ENCODE measurements around the gene LPP. TPM values are rescaled to one million over a fixed set of nuclear protein-coding genes. Genes with fewer than 3 reads are reported as not detected.

LPP gene
- total and polyA plus RNA-seq, 8 donors = 8.0 to 885 (median 305) TPM

DNA sequence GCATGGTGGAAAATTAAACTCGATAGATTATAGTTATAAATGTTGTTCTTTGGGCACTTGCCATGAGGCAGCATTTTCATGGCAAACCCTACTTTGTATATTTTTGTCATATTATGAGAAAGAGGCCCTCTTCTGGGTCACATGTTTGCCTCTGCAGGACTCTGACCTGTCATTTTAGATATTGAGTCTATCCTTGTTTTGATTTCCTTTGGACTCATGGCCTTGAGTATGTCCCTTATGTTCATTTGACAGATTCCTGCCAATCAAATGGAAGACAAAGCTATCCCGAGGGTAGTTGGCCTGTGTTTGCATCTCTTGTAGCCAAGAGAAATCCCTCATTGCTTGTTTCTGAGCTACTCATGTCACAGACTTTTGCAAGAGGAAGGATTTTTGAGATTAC is 226.3 kb downstream of the LPP start:
- intact Hi-C loops (cut with DNase I; ENCODE audit: low total_unique reads) = no loop called here
- TF ChIP-seq POLR2AphosphoS5 (IDR thresholded peaks at IDR 0.05) (no peak), EP300 (IDR thresholded peaks at IDR 0.05) (no peak), POLR2A (IDR thresholded peaks at IDR 0.05) (no peak)
- TF ChIP-seq, protein P1, sequence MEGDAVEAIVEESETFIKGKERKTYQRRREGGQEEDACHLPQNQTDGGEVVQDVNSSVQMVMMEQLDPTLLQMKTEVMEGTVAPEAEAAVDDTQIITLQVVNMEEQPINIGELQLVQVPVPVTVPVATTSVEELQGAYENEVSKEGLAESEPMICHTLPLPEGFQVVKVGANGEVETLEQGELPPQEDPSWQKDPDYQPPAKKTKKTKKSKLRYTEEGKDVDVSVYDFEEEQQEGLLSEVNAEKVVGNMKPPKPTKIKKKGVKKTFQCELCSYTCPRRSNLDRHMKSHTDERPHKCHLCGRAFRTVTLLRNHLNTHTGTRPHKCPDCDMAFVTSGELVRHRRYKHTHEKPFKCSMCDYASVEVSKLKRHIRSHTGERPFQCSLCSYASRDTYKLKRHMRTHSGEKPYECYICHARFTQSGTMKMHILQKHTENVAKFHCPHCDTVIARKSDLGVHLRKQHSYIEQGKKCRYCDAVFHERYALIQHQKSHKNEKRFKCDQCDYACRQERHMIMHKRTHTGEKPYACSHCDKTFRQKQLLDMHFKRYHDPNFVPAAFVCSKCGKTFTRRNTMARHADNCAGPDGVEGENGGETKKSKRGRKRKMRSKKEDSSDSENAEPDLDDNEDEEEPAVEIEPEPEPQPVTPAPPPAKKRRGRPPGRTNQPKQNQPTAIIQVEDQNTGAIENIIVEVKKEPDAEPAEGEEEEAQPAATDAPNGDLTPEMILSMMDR (IDR thresholded peaks at IDR 0.05) = no peak
- Histone ChIP-seq H3K9me3 (no peaks in the 10 kb centered on the region), H3K27ac (no peak overlapping the region), H3K27me3 (no peaks in the 10 kb centered on the region), H3K4me3 (no peak overlapping the region), H3K4me1 (peaks cover under 1 to 36% (median 18%) of the 10 kb centered on the region in 4 donors), H3K36me3 (no peaks in the 10 kb centered on the region)
- no peak for DNase-seq
- WGBS, 5 donors = 66 to 82% (median 75%) methylated on average over 2 of the region's 2 CpGs

DNA sequence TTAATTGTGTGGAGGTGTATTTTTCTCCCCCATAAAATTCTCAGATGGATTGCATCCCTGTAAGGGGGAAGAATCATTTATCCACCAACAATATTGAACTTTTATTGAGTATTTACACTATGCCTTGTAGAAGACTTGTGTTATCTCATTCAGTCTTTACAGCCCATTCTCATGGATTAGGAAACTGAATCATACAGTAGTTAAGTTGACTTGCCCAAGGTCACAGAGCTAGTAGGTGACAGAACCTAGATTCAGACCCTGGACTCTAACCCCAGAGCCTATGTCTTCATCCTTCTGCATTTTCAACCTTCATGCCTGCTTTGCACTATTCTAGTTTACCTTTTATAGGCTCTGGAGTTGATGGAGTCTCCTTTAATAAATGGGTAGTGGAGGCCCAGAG is 226.8 kb downstream of the LPP start:
- Histone ChIP-seq H3K9me3 (no peaks in the 10 kb centered on the region), H3K27me3 (no peaks in the 10 kb centered on the region), H3K27ac (no peak overlapping the region), H3K36me3 (no peaks in the 10 kb centered on the region), H3K4me1 (peaks cover 5 to 40% (median 21%) of the 10 kb centered on the region in 4 donors), H3K4me3 (no peak overlapping the region)
- TF ChIP-seq, protein P1 (IDR thresholded peaks at IDR 0.05) = no peak
- TF ChIP-seq EP300 (IDR thresholded peaks at IDR 0.05) = no peak
- TF ChIP-seq POLR2A (IDR thresholded peaks at IDR 0.05) = no peak
- no peak for TF ChIP-seq POLR2AphosphoS5 (IDR thresholded peaks at IDR 0.05)
- intact Hi-C loops (cut with DNase I; ENCODE audit: low total_unique reads) = no loop called here
- no peak for DNase-seq

DNA sequence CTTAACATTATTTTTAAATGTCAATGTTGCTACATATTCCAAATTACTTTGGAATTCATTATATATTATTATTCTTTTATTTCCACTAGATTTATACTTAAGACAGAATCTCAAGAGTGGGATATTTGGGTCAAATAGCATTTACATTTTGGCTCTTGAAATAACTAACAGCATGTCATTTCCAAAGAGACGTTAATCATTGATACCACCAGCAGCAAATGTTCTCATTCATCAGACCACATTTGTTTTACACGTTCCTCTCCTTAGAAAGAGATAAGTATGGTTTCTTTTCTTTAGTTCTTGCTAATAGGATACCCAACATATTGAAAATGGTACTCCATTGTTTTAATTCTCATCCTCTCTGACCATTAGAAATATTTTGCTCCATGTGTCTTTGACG is 229.8 kb downstream of the LPP start:
- H3K27me3 ChIP-seq = no peaks in the 10 kb centered on the region
- H3K9me3 ChIP-seq = no peaks in the 10 kb centered on the region
- TF ChIP-seq POLR2A (IDR thresholded peaks at IDR 0.05) (no peak), EP300 (IDR thresholded peaks at IDR 0.05) (no peak), POLR2AphosphoS5 (IDR thresholded peaks at IDR 0.05) (no peak)
- TF ChIP-seq, protein P1 (IDR thresholded peaks at IDR 0.05) = no peak
- H3K4me1 ChIP-seq = peaks cover 7 to 50% (median 25%) of the 10 kb centered on the region in 4 donors
- H3K27ac ChIP-seq = no peak overlapping the region
- no peaks in the 10 kb centered on the region for H3K36me3 ChIP-seq
- no peak overlapping the region for H3K4me3 ChIP-seq
- 53 to 69% (median 65%) methylated on average over 3 of the region's 3 CpGs for WGBS, 5 donors
- DNase-seq = no peak
- intact Hi-C loops (cut with DNase I; ENCODE audit: low total_unique reads) = no loop called here

DNA sequence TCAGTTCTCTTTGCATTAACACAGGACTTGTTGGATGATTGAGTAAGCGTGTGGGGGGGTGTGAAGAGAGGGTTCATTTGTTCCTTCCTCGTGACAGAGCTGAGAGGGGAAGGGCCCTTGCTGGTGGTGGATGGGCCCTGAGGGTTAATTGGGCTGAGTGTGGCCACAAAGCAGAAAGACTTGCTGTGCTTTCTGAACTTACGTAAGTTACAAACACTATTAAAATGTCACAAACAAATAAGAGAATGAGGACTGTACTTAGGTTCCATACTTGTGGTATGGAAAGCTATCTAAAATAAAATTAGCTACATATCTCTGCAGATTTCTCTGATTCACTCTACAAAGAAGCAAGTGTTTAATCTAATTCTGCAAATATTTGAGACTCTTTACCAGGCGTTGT is 231.3 kb downstream of the LPP start:
- no peaks in the 10 kb centered on the region for H3K27me3 ChIP-seq
- H3K4me1 ChIP-seq = peaks cover 7 to 51% (median 29%) of the 10 kb centered on the region in 4 donors
- H3K4me3 ChIP-seq = no peak overlapping the region
- H3K27ac ChIP-seq = peak overlapping the region in 3 of 5 donors; percentile 27 to 47 (median 40)
- no peaks in the 10 kb centered on the region for H3K36me3 ChIP-seq
- intact Hi-C loops (cut with DNase I; ENCODE audit: low total_unique reads) = no loop called here
- DNase-seq = peak in 1 of 2 donors; percentile 28
- no peaks in the 10 kb centered on the region for H3K9me3 ChIP-seq
- 39 to 60% (median 55%) methylated on average over 4 of the region's 4 CpGs for WGBS, 5 donors
- TF ChIP-seq POLR2AphosphoS5 (IDR thresholded peaks at IDR 0.05) (no peak), POLR2A (IDR thresholded peaks at IDR 0.05) (no peak), EP300 (IDR thresholded peaks at IDR 0.05) (no peak)
- TF ChIP-seq, protein P1 (IDR thresholded peaks at IDR 0.05) = no peak

Measured in stomach (tissue), 9 donors.